Esophagus muscularis mucosa (tissue), 4 donors: Measurements from ENCODE around the gene CABLES1. TPM values are rescaled to one million over a fixed set of nuclear protein-coding genes. Genes with fewer than 3 reads are reported as not detected.
"Not testable (repeated sequence)": the region's sequence is repeated elsewhere in the genome, so short reads cannot be mapped to it uniquely, and the experiment has no call there.

Source experiments
- DNase-seq: peaks from one replicate; pipeline ENCODE4 v3.0.0-alpha.2; 2017; ENCODE audit errors: extremely low spot score
- H3K27ac ChIP-seq, 4 donors: fragments of 200-600 bp; sonication (generic); replicated peaks in 1 of 4; 1 replicate in 3 of 4; 2 replicates in 1 of 4; pipeline ENCODE4 v1.5.1; 2016 to 2019; ENCODE audit warnings: mild to moderate bottlenecking in 1 of 4
- H3K27me3 ChIP-seq, 4 donors: fragments of 200-600 bp; sonication (generic); one replicate each; pipeline versions ENCODE4 v1.5.1 to v1.6.0; 2016 to 2019
- H3K36me3 ChIP-seq, 4 donors: fragments of 200-600 bp; sonication (generic); one replicate each; pipeline ENCODE4 v1.5.1; 2016 to 2019
- H3K4me1 ChIP-seq, 4 donors: fragments of 200-600 bp; sonication (generic); one replicate each; pipeline ENCODE4 v1.5.1; 2016 to 2019
- H3K4me3 ChIP-seq, 4 donors: fragments of 200-600 bp; sonication (generic); 1 replicate in 2 of 4; 2 replicates in 2 of 4; pipeline ENCODE4 v1.5.1; 2016 to 2019; ENCODE audit warnings: mild to moderate bottlenecking in 4 of 4, moderate library complexity in 1 of 4
- H3K9me3 ChIP-seq, 4 donors: fragments of 200-600 bp; sonication (generic); 1 replicate in 3 of 4; 2 replicates in 1 of 4; pipeline ENCODE4 v1.5.1; 2016 to 2019
- CTCF ChIP-seq, 3 experiments: fragments of 200-600 bp in 2 of 3; fragments of 450-650 bp in 1 of 3; sonication (generic) in 2 of 3; IDR thresholded peaks; one replicate each; pipeline ENCODE4 v1.5.1; 2017 to 2019; ENCODE audit warnings: antibody characterized with exemption in 3 of 3, mild to moderate bottlenecking in 2 of 3, moderate library complexity in 1 of 3
- EP300 ChIP-seq: sonication (generic); formaldehyde crosslinking; IDR thresholded peaks from one replicate; pipeline ENCODE4 v1.6.1; 2017; ENCODE audit warnings: antibody characterized with exemption
- POLR2A ChIP-seq: fragments of 450-650 bp; IDR thresholded peaks from one replicate; pipeline ENCODE4 v1.6.1; 2017; ENCODE audit warnings: antibody characterized with exemption, moderate library complexity, mild to moderate bottlenecking, low read depth
- POLR2AphosphoS5 ChIP-seq, 2 donors: sonication (generic); formaldehyde crosslinking; IDR thresholded peaks; one replicate each; pipeline ENCODE4 v1.6.1; 2017; ENCODE audit warnings: antibody characterized with exemption in 2 of 2
- WGBS: methylation state at CpG from one replicate; pipeline ENCODE4 v1.1.5; 2018; 5-methylcytosine and 5-hydroxymethylcytosine counted together
- intact Hi-C: fragments of 100-400 bp; cut with DNase I; formaldehyde crosslinking; loops from one replicate; pipeline ENCODE4 v1.15.1; 2023
- total RNA-seq, 4 donors: library from RNA; depleted of rRNA; stranded (reverse); fragments of >200 nt; gene quantifications; one replicate each; pipeline versions ENCODE4 v1.1.0 to v1.2.1, GENCODE V29; 2016

Gene CABLES1
- total RNA-seq, 4 donors from 2014 or later: 3.8 to 8.3 (median 6.4) TPM

GRCh38 chr18:23282437-23282781 is 147.1 kb downstream of the CABLES1 start:
- H3K27me3 ChIP-seq: no peaks in the 10 kb centered on the region
- H3K36me3 ChIP-seq: no peaks in the 10 kb centered on the region
- H3K9me3 ChIP-seq: peaks cover 0 to 5% (median under 1%) of the 10 kb centered on the region in 4 donors
- DNase-seq: no peak
- no peak overlapping the region for H3K4me3 ChIP-seq
- WGBS: 94% methylated on average over 5 of the region's 6 CpGs
- TF ChIP-seq POLR2A (no peak), POLR2AphosphoS5 (IDR thresholded peaks at IDR 0.05) (no peak), EP300 (no peak), CTCF (IDR thresholded peaks at IDR 0.05) (no peak)
- no peaks in the 10 kb centered on the region for H3K4me1 ChIP-seq
- intact Hi-C loops: no loop called here
- H3K27ac ChIP-seq: no peak overlapping the region

GRCh38 chr18:23283916-23284430 is 148.7 kb downstream of the CABLES1 start:
- no peak overlapping the region for H3K27ac ChIP-seq
- TF ChIP-seq POLR2AphosphoS5 (IDR thresholded peaks at IDR 0.05) (no peak), POLR2A (no peak), CTCF (IDR thresholded peaks at IDR 0.05) (no peak), EP300 (no peak)
- DNase-seq: no peak
- no peaks in the 10 kb centered on the region for H3K9me3 ChIP-seq
- H3K4me1 ChIP-seq: no peaks in the 10 kb centered on the region
- WGBS: 75% methylated on average over 2 of the region's 2 CpGs
- intact Hi-C loops: no loop called here
- H3K36me3 ChIP-seq: no peaks in the 10 kb centered on the region
- no peak overlapping the region for H3K4me3 ChIP-seq
- no peaks in the 10 kb centered on the region for H3K27me3 ChIP-seq

GRCh38 chr18:23284629-23285028 is 149.3 kb downstream of the CABLES1 start:
- WGBS: 95% methylated on average over 1 of the region's 2 CpGs
- no peak for DNase-seq
- H3K27me3 ChIP-seq: no peaks in the 10 kb centered on the region
- intact Hi-C loops: no loop called here
- H3K4me3 ChIP-seq: no peak overlapping the region
- no peaks in the 10 kb centered on the region for H3K36me3 ChIP-seq
- no peak for TF ChIP-seq EP300
- TF ChIP-seq POLR2AphosphoS5 (IDR thresholded peaks at IDR 0.05): no peak
- no peak for TF ChIP-seq CTCF (IDR thresholded peaks at IDR 0.05)
- H3K4me1 ChIP-seq: no peaks in the 10 kb centered on the region
- no peaks in the 10 kb centered on the region for H3K9me3 ChIP-seq
- no peak overlapping the region for H3K27ac ChIP-seq

GRCh38 chr18:23285581-23285980 is 150.3 kb downstream of the CABLES1 start:
- H3K4me1 ChIP-seq, DNase-seq, H3K9me3 ChIP-seq, H3K27me3 ChIP-seq, H3K36me3 ChIP-seq, intact Hi-C loops, H3K27ac ChIP-seq, H3K4me3 ChIP-seq: not testable (repeated sequence)
- 87% methylated on average over 12 of the region's 12 CpGs for WGBS

GRCh38 chr18:23291456-23292205 is 156.3 kb downstream of the CABLES1 start:
- 100% methylated on average over 4 of the region's 4 CpGs for WGBS
- no peaks in the 10 kb centered on the region for H3K27me3 ChIP-seq
- H3K27ac ChIP-seq: no peak overlapping the region

More at GRCh38 chr18:23291456-23292205, 156.3 kb downstream of the CABLES1 start:
- intact Hi-C loops: no loop called here
- no peak for DNase-seq
- H3K9me3 ChIP-seq: no peaks in the 10 kb centered on the region
- TF ChIP-seq POLR2A (no peak), EP300 (no peak)
- H3K4me1 ChIP-seq: peaks cover 0 to 6% (median 0%) of the 10 kb centered on the region in 4 donors
- H3K36me3 ChIP-seq: peaks cover 0 to under 1% (median 0%) of the 10 kb centered on the region in 4 donors
- H3K4me3 ChIP-seq: no peak overlapping the region
